WTC11 (cell line): ENCODE results near the gene NCOA1.

Experiments
- KAT7 ChIP-seq: sonication (generic); formaldehyde crosslinking; IDR thresholded peaks from 2 replicates; pipeline ENCODE4 v1.8.1; 2023; ENCODE audit warnings: missing genetic modification reagents, mild to moderate bottlenecking, borderline replicate concordance
- MXD4 ChIP-seq: fragments of 250-450 bp; sonication (Bioruptor Pico); IDR thresholded peaks from 2 replicates; pipeline ENCODE4 v1.8.0; 2021; ENCODE audit warnings: mild to moderate bottlenecking, moderate library complexity, borderline replicate concordance
- NFE2L1 ChIP-seq: sonication (generic); formaldehyde crosslinking; IDR thresholded peaks from 2 replicates; pipeline ENCODE4 v1.8.1; 2023; ENCODE audit warnings: missing genetic modification reagents
- NR2C2 ChIP-seq: sonication (generic); formaldehyde crosslinking; IDR thresholded peaks from 2 replicates; pipeline ENCODE4 v1.8.0; 2022; ENCODE audit warnings: mild to moderate bottlenecking, missing genetic modification reagents
- SP1 ChIP-seq: sonication (generic); formaldehyde crosslinking; conservative IDR thresholded peaks from 2 replicates; pipeline ENCODE4 v1.8.1; 2022; ENCODE audit warnings: missing genetic modification reagents
- STAT6 ChIP-seq: sonication (generic); formaldehyde crosslinking; conservative IDR thresholded peaks from 2 replicates; pipeline ENCODE4 v1.8.1; 2023; ENCODE audit warnings: mild to moderate bottlenecking, low read depth, missing genetic modification reagents, moderate library complexity
- TEAD1 ChIP-seq: sonication (generic); formaldehyde crosslinking; IDR thresholded peaks from 2 replicates; pipeline ENCODE4 v1.8.0; 2022; ENCODE audit warnings: mild to moderate bottlenecking, missing genetic modification reagents
- ZNF138 ChIP-seq: sonication (generic); formaldehyde crosslinking; conservative IDR thresholded peaks from 2 replicates; pipeline ENCODE4 v1.8.1; 2022; ENCODE audit warnings: mild to moderate bottlenecking, moderate library complexity, missing genetic modification reagents
- ZNF512 ChIP-seq: sonication (generic); formaldehyde crosslinking; IDR thresholded peaks from 2 replicates; pipeline ENCODE4 v1.8.1; 2022; ENCODE audit warnings: missing genetic modification reagents, borderline replicate concordance
- TF ChIP-seq, protein P1 (sequence below): fragments of 200-600 bp; IDR thresholded peaks from 2 replicates; pipeline ENCODE4 v1.8.0; 2022; ENCODE audit warnings: antibody characterized with exemption
- TF ChIP-seq, protein P2 (sequence below): sonication (generic); formaldehyde crosslinking; IDR thresholded peaks from 2 replicates; pipeline ENCODE4 v1.8.1; 2022; ENCODE audit warnings: mild to moderate bottlenecking, missing genetic modification reagents, moderate library complexity, borderline replicate concordance

DNA sequence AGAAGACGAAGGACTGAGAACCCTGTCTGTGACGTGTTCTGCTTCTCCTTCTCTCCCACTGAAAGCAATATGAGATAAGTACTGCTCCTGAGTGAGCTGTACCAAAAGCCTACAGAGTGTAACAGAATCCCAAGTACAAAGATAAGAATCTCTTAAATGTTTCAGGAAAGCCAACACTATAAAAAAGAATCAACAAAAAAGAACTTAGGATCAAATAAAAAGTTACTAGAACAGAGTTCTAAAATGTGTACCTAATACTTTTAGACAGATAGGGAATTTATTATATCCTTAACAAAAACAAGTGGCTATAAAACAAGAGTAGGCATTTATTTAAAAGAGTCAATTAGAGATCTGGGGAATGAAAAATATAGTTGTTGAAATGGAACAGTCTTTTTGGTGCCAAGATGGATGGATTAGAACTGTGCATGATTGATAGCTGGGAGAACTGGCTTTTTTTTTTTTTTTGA is 49.0 kb downstream of the NCOA1 start:
- no peak for TF ChIP-seq STAT6 (CRISPR knock-in tag)
- TF ChIP-seq, protein P1, sequence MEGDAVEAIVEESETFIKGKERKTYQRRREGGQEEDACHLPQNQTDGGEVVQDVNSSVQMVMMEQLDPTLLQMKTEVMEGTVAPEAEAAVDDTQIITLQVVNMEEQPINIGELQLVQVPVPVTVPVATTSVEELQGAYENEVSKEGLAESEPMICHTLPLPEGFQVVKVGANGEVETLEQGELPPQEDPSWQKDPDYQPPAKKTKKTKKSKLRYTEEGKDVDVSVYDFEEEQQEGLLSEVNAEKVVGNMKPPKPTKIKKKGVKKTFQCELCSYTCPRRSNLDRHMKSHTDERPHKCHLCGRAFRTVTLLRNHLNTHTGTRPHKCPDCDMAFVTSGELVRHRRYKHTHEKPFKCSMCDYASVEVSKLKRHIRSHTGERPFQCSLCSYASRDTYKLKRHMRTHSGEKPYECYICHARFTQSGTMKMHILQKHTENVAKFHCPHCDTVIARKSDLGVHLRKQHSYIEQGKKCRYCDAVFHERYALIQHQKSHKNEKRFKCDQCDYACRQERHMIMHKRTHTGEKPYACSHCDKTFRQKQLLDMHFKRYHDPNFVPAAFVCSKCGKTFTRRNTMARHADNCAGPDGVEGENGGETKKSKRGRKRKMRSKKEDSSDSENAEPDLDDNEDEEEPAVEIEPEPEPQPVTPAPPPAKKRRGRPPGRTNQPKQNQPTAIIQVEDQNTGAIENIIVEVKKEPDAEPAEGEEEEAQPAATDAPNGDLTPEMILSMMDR, result no peak
- TF ChIP-seq KAT7, result no peak
- no peak for TF ChIP-seq TEAD1 (CRISPR knock-in tag)
- no peak for TF ChIP-seq SP1 (CRISPR knock-in tag)
- TF ChIP-seq NFE2L1, result no peak
- no peak for TF ChIP-seq MXD4 (CRISPR knock-in tag)
- TF ChIP-seq ZNF512 (CRISPR knock-in tag), result no peak
- no peak for TF ChIP-seq NR2C2 (CRISPR knock-in tag)
- TF ChIP-seq, protein P2, sequence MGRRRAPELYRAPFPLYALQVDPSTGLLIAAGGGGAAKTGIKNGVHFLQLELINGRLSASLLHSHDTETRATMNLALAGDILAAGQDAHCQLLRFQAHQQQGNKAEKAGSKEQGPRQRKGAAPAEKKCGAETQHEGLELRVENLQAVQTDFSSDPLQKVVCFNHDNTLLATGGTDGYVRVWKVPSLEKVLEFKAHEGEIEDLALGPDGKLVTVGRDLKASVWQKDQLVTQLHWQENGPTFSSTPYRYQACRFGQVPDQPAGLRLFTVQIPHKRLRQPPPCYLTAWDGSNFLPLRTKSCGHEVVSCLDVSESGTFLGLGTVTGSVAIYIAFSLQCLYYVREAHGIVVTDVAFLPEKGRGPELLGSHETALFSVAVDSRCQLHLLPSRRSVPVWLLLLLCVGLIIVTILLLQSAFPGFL (CRISPR knock-in tag), result no peak
- TF ChIP-seq ZNF138 (CRISPR knock-in tag), result no peak
